Limb (tissue), 2 donors: ENCODE results near the gene HIVEP3.

Experiments used
- DNase-seq, 2 donors: peaks; one replicate each; pipeline ENCODE4 v3.0.0-alpha.2; 2016; ENCODE audit errors: extremely low spot score in 2 of 2

The HIVEP3 gene

DNA sequence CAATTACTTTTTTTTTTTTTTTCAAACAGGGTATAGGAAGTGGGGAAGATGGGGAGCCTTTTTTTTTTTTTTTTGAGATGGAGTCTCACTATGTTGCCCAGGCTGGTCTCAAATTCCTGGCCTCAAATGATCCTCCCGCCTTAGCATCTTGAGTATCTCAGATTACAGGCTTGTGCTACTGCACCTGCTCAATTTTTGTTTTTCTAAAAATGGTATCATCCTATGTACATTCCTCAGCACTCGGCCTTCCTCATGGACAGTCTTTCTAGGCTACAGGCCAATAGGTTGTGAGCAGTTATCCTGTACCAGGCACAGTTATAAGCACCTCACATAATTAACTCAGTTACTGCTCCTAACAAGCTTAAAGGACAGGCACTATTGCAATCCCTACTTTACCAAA, 302.2 kb downstream of the HIVEP3 start:
- DNase-seq: peak in 1 of 2 donors; percentile 20

DNA sequence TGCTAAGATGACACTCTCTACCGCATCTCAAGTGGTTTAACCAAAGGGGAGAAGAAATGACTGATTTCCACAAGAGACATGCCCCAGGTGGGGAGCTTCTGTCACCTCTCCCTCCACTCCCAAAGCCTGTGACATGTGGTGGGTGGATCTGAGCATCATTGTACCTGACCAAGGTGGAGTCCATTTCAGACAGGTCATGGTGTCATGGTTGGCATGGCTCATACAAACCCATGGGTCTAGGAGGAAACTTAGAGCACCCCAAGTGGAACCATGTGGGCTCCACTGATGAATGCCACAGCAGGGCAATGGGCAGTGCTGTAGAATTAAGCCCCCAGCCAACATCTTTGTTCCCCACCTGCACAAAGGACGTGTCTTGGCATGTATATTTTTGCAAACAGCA, 302.7 kb downstream of the HIVEP3 start:
- no peak for DNase-seq

DNA sequence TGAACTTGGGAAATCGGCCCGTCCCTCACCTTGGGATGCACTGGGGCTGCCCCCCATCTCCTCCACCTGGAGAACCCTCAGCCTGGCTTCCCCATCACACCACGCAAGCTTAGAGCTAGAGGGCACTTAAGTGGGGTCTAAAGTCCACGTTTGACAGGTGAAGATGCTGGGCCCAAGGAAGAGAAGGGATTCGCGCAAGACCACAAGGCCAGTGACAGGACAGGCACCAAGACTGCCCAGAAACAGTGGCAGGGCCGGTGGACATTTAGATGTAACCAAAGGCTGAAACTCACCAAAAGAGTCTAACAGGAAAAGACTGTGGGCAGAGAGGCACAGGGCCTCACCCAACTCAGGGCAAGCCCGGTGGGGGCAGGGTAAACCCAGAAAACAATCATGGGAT, 303.4 kb downstream of the HIVEP3 start:
- no peak for DNase-seq

DNA sequence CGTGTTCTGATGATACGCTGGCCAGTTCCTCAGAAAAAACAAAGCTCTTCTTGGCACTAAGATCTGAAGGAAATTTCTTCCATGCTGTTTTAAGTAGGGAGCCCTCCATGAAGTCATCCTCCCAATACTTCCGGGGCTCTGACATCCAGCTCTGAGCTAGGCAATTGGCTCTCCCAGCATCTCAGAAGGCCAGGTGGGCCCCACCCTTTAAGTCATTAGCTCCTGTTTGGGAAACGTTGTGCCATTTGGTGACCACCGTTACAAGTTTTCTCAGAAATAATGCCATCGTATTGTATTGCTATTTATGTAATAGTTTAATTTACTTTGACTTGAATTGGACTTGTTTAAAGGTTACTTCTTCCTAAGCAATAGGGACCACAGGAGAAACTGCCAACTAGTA, 303.9 kb downstream of the HIVEP3 start:
- DNase-seq: no peak

DNA sequence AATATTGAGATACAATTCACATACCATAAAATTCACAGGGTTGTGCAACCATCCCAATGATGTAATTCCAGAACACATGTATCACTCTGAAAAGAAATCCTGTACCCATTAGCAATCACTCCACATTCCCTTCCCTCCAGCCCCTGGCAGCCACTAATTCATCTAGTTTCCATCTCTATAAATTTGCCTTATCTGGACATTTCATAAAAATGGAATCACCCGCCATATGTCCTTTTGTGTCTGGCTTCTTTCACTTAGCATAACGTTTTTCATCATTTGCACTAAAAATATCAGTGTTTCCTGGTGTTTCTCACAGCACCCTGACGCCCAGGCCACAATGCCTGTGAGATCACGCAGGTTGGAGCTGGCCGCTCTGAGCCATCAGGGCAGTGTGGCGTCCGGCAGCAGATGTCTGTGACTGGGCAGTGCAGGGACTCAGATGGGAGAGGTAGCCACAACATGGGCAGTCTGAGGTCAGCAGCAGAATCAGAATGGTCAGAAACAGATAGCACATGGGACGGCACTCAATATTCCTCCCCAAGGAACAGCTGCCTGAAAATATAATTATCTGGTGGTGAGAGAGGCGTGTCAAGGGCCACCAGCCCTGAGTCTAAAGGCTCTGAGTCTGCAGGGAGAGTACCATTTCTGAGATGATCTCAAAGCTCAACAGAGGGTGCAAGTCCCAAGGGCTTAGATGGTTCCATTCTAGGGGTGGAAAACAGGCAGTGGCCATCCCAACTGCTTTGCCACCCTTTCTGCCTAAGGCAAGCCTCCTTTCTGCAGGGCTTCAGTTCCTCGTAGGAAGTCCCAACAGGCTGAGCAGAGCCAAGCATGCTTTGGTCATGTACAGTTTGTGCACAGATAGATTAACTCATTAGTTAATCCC, 304.8 kb downstream of the HIVEP3 start:
- no peak for DNase-seq

DNA sequence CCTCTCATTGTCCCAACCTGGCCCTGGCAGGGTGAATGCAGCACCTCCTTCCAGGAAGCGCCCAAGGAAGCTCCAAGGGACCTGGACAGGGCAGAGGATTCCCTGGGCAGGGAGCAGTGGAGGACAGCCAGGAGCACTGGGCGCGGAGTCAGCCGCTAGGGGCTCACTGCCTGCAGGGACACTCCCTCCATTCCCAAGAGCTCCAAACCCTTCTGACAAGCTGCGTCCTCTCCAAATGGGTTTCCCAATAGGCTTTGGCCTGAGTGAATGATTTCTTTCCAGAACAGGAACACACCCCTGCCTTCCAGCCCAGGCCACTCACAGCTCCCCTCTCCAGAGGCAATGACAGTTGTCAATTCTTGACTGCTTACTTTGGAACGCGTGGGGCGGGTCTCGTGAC, 305.8 kb downstream of the HIVEP3 start:
- DNase-seq: no peak

DNA sequence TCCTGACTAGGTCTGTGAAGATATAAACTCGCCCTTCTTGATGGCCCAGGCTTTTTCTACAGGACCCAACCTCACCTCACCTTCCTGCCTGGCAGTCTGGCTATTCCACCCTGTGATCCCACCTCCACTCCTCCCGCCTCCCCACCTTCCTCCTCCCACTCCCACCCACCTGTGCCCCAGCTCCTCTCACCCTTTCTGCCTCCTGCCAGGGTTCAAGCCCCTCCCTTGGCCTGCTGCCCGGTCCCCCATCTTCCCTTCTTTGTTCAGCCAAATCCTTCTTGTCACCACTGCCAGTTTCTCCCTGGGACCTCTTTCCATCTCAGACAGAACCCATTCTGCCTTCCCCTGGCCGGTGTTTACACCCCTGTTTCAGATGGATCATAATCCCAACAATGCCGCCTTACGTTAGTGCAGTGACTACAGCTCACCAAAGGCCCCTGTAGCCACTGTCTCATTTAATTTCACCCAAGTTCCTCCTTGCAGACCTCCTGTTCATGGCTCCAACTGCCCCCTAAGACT, 306.7 kb downstream of the HIVEP3 start:
- no peak for DNase-seq

DNA sequence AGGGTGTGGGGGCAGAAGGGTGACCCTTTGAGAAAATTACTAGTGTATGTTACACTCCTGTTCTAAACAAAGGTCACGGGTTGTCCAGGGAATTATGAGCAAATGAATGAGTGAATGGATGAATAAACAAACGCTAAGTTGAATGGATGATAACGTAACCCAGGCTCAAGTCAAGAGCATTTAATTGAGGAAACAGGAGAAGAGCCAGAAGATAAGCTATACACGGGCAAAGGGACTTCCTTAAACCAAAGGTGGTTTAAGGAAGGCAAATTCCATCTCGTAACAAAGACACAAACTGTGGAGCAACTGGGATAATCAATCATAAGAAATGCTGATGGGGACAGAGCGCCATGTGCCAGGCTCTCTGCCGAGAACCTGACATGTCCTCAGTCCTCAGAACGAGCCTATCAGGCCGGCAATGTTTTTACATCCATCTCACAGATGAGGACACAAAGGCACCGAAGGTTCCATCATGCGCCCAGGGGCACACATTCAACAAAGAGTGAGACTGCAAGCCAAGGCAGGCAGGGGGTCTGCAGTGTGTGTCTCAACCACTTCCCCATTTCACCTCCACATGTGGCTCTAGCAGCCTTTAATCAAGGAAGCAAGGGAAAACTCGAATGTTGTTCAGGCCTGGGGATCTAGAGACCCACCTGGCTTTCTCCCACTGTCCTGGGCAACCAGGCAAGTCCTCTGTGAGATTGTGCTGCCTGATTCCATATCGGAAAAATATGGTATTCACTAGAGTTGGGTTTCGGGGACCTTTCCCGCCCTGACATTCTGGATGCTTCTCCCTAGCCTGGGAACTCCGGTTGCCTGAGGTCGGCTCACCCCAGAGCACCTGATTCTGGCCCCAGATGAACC, 307.4 kb downstream of the HIVEP3 start:
- no peak for DNase-seq

DNA sequence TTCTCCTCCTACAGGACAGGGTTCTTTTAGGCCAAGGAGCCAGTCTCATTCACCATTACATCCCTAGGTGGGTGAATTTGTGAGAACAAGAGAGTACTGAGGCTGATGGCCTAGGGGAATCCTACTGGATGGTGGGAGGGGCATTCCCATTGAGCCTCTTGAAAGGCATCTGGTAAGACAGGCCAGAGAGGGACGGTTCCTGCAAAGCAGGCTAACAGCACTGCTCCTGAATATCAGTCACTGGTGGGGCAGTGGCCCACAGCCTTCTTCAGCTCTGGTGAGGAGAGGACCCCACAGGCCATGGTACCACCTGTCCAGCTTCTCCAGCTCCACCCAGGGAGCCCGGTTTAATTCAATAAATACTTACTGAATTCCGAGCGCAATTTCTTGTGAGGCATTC, 308.4 kb downstream of the HIVEP3 start:
- DNase-seq: no peak

DNA sequence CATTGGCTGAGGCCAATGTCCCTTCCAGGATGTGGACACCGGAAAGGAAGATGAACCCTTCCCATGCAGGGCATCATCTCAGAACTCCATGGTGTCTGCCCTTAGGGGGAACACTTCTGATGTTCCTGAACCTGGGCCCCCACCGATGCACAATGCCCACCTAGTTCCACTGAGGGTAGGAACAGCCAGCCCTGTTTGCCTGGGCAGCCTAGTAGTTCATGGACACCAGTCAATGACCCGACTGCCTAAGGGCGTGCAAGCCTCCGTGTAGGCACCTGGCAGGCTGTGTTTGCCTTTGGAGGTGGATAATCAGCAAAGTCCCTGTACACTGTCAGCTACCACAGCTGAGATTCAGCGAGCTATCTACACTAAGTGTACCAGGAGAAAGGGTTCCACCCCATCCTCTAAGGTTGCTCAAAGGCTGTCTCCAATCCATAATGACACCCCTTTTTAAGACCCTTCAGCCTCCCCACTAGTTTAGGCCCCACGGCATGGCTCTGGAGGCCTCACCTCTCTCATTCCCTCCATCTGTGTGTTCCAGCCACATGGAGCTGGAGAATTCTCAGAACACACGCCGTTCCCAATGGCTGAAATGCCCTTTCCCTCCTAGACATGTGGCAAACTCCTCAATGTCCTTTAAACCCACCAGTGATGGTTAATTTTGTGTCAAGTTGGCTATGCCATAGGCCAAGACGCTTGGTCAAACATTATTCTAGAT, 309.4 kb downstream of the HIVEP3 start:
- no peak for DNase-seq

DNA sequence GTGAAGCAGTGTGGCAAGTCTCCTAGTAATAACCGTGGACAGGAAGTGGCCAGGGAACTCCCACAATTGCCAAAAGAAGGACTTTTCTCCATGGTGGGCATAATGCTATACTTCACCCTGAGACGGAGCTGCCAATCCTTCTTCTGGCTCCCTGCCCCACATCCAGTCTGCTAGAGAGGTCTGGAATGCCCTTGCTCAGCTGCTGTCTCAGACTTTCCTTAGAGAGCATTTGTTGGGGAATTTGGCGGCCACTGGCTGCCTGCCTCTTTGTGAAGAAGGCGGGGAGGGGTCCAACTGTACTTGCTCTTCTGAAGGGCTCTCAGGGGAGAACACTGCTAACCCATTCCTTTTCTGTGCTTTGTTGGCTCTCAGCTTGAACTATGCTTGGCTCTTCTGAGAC, 310.5 kb downstream of the HIVEP3 start:
- DNase-seq: peak; percentile 71

DNA sequence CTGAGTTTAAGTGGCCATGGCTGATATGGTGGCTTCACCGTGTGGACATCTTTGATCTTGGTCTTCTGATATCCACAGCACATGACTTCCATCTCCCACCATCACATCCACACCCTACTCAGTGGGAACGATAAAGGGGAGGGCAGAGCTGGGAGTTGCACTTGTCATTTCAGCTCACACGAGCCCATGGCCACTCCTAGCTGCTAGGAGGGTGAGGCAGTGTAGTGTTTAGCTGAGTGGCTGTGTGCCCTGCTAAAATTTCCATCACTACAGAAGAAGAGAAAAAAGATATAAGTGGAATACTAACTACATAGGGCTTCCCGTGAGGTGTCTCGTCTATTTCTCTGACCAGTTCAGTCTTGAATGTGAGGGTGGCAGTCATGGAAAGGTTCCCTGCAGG, 310.9 kb downstream of the HIVEP3 start:
- no peak for DNase-seq

DNA sequence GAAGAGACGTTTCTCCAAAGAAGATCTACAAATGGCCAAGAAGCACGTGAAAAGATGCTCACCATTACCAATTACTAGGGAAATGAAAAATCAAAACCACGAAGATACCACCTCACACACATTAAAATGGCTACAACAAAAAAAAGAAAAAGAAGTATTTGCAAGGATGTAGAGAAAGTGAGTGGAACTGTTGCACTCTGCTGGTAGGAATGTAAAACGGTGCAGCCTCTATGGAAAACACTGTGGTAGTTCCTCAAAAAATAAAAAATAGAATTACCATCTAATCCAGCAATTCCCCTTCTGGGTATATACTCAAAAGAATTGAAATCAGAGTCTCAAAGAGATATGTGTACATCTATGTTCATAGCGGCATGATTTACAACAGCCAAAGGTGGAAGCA, 318.8 kb downstream of the HIVEP3 start:
- no peak for DNase-seq

DNA sequence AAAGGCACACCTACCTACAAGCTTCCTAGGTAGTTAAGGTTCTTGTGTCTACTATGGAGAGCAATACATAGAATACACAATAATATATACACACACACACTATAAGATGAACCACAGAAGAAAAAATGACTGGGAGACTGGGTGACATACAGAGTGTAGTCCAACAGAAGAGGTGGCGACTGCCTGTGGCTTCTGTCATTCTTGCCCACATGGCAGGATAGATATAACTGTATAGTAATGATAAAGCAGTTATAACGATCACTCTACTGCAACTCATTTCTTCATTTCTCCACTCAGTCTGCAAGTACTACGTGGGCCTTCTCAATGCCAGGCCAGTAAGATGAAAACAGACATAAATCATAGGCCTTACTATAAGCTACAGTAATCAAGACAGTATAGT, 320.4 kb downstream of the HIVEP3 start:
- no peak for DNase-seq

DNA sequence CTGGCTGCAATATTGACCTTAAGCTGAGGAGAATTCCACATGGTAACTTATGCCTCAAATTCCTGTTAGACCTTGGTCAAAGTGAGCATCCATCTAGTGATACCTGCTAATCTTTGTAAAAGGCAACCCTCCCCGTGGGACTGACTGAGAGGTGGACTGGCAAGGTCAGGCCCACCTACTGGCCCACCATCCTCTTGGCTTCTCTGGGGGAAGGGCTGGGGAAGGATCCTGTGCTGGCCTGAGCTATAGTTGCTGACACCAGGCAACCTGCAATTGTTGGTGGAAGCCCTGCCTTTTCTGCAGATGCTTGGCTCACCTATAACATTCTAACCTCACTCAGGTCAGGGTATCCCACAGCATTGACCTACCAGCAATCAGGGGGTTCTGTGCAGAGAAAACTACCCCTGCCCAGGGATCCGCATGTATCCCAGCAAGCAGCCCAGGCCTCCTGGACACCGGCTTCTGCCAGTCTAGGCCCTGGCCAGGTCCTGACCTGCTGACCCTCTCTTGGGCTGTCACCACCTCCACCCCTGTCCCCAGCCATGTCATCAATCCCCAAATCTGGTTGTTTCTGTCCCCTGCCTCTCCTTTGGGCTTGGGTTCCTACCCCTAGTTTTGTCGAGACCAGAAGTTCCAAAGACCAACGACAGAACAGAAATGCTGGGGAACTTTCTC, 326.1 kb downstream of the HIVEP3 start:
- no peak for DNase-seq

DNA sequence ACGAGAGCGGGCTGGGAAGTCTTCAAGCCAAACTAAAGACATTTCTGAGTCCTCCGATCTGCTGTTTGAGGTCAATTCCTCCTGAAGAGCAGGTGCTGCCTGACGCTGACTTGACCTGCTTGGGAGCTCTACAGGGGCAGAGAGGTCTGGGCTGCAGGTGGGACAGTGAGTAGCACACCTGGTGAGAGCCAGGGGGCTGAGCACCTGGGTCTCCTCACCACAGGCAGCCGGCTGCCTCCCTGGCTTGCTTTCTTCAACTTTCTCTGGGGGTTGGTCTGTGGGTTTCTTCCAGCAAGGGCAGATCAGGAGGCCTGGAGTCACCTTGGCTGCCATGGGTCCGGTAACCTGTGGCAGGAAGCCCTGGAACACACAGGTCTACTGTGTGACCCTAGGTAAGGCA, 326.8 kb downstream of the HIVEP3 start:
- peak in 1 of 2 donors; percentile 11 for DNase-seq

DNA sequence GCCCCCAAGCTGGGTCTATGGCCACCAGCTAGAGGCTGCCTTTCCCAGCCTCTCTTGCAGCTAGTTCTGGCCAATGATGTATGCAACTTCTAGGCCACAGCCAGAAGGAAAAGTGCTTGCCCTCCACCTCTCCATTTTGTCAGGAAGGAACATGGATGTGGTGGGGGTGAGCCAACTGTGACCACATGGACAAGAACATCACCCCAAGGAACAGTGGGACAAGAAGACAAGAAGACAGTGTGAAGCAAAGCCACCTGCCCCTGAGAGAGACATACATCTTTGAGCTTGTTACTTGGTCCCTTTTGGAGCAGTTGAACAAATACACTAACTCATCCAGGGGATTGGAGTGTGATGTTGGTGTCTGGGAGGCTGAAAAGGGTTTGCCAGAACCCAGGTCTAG, 328.4 kb downstream of the HIVEP3 start:
- no peak for DNase-seq

DNA sequence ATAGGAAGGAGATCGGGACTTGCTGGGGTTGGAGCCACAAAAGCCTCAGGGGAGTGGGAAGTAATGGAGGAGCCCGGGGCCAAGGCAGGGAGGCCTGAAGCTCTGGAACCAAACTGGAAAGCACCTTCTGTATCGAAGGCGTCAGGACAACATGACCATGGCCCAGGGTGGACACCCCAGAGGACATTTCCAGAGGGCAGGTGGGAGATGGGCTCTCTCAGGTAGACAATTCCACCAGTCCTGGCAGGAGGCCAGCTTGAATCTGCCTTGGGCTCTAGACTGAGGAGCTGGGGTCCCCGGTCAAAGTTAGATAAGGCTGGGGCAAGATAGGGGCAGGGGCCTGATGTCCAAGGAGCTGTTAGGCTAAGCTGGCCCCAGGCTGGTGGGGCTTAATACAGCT, 329.3 kb downstream of the HIVEP3 start:
- no peak for DNase-seq

DNA sequence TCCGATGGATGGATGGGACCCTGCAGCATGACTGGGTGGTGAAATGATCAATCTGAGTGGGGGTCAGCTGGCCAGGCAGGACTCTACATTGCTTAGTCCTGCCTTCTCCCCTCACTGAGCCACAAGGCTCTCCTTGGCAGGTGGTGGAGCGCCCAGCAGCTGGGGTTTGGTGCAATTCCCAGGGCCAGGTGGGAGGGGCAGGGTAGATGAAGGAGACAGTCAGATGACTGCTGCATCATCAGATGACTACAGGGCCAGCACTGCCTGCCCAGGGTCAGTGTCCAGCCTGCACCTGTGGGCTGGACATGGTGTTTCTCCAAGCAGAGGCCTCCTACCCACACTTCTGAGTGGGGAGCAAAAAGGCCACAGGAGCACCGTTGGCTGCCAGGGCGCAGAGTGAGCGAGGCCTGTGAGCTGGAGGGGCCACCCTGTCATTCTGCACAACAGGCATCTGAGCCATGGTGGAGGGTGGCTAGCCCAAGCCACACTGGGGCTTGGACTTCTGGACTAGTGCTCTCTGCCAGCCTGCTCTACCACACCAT, 330.3 kb downstream of the HIVEP3 start:
- no peak for DNase-seq

DNA sequence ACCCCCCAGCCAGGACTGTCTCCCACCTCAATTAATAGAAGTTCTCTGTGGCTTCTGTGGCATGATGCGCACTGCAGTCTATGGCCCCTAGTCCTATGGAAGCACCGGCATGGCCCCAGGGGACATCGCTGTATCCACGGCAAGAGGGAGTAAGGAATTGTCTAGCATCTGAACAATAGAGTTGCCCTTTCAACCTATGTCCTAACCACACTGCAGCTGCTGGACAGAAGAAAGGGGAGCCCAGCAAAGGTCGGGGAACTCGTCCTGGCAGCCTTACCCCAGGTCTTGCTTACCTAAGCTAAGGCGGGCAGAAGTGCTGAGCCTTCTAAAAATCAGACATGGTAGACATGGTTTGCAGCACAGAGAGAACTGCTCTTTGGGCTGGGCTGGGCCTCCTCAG, 330.9 kb downstream of the HIVEP3 start:
- DNase-seq: no peak

DNA sequence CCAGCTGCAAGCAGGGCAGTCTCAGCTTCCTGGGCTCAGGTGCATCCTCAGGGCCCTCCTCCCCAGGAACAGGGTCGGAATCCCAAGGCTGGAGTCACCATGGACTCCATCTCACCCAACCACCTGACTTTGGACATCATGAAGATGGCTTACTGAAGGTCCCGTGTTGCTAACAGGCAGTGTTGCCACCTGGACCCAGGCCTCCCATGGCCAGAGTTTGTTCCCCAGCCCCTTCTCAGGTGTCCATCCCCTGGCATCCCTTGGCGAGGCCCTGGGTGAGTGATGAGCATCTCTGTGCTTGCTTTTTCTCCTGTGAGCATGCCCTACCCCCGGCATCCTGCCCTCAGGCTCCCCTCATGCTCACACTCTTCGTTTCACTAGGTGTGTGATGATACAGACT, 332.5 kb downstream of the HIVEP3 start:
- DNase-seq: no peak
